ENCODE results near the gene DAZL.

The DAZL gene

DNA sequence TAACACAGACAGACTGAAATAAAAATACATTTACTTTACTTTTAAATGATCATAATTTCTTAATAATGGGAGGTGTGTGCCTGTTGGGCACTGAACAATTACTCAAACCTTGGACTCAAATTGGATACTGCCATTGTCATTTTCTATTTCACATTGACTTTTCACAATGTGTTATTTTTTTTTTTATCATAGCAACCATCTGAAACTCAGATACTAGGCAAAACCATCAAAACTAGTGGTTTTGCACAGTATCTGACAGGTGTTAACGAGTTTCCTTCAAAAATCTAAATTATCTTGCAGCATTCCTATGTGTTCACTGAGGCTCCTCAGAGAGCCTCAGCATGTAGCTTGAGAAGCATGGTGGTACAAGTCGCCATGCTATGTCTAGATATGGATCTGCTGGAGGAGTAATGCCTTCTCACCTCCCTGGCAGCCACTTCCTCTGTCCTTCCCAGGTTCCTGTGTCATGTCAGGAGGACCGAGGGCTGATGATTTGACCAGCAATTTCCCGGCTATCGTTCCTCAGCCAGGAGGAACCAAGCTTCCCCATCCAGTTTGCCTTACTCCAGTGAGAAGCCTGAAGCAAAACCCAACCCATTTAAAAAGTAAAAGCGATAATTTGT is 61.9 kb downstream of the DAZL start:
- DNase-seq = no peak

DNA sequence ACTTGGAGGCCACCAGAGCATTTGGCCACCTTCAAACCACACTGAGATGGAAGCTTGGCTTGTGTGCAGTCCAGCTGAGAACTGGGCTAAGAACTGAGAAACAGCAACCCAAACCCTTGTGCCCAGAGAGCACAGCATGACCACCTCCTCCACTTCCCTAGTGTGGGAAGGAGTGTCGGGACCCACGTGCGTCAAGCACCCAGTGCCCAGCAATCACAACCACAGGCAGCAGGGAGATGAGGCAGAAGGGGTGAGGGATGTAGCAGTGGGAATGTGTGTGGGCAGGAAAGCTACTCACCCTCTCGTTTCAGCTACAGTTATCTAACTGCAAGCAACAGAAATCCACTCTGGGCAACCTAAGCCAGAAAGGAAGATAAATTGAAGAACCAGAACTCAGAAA is 66.7 kb downstream of the DAZL start:
- DNase-seq = no peak

DNA sequence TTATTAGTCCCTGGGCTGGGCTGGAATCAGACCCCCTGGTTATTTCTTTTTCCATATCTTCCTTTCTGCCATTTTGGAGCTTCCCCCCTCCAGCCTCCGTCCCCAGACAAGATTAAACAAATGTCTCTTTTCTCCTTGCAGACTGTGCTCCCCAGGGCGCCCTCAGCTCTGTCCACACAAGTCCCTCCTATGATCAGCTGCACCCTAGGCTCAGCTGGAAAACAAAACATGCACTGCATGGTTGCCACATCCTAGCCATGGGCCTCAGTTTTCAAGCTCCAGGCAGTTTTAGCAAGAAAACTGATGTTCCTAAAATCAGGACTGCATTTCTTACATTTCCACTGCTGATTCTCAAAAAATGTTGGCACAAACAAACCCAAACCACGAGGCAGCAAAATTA is 68.2 kb downstream of the DAZL start:
- no peak for DNase-seq
